ENCODE data around the gene SLC1A4. TPM values are rescaled to one million over a fixed set of nuclear protein-coding genes. Genes with fewer than 3 reads are reported as not detected.
"Not testable (repeated sequence)": the region's sequence is repeated elsewhere in the genome, so short reads cannot be mapped to it uniquely, and the experiment has no call there.

The SLC1A4 gene
- total and polyA plus RNA-seq, 2 of the 4 experiments (the other 2 are of a cell fraction): 6.8 to 8.1 TPM

- H3K4me3 ChIP-seq (ENCODE audit: insufficient read depth, low read depth, low read length); H2AK5ac ChIP-seq (ENCODE audit: low read depth, low read length); ATAC-seq (ENCODE audit: low read depth); H2BK15ac ChIP-seq (ENCODE audit: low read depth, low read length); H3K9me1 ChIP-seq (ENCODE audit: insufficient read depth, low read length); H2AK9ac ChIP-seq (replicated peaks; ENCODE audit: low read depth, low read length, poor library complexity); H4K8ac ChIP-seq (ENCODE audit: low read depth in 2 of 2, low read length in 2 of 2); H2BK120ac ChIP-seq (ENCODE audit: low read depth, low read length); H3K79me1 ChIP-seq (ENCODE audit: low read depth in 1 of 2, low read length in 2 of 2); H3K27ac ChIP-seq (ENCODE audit: insufficient read depth, low read length); H4K20me1 ChIP-seq (ENCODE audit: insufficient read depth, low read length); BruUV-seq (replicated peaks); H2BK20ac ChIP-seq (ENCODE audit: low read depth, low read length); H3K18ac ChIP-seq (ENCODE audit: low read depth, low read length); dilution Hi-C loops (cut with HindIII; ENCODE audit: low sequenced_read_pairs, unreplicated experiment); H4K5ac ChIP-seq (ENCODE audit: low read depth, low read length); H2BK5ac ChIP-seq (ENCODE audit: low read depth, low read length, poor library complexity, severe bottlenecking); H2AFZ ChIP-seq (replicated peaks; ENCODE audit: low read length, poor library complexity); H3K4me1 ChIP-seq (ENCODE audit: control insufficient read depth, insufficient read depth, low read length); H3K36me3 ChIP-seq (ENCODE audit: control insufficient read depth, insufficient read depth, low read length); DNase-seq; H3K4me2 ChIP-seq (ENCODE audit: low read depth, low read length); in situ Hi-C loops (cut with MboI; ENCODE audit: low sequenced_read_pairs); intact Hi-C loops (cut with micrococcal nuclease); H3K4ac ChIP-seq (ENCODE audit: low read depth, low read length); H3K23ac ChIP-seq (ENCODE audit: low read depth, low read length); POLR2A ChIA-PET (ENCODE audit: unreplicated experiment); H3K9me3 ChIP-seq (ENCODE audit: control insufficient read depth, insufficient read depth, low read length); H3K9ac ChIP-seq (ENCODE audit: low read depth, low read length); H3K14ac ChIP-seq (replicated peaks; ENCODE audit: low read depth, low read length); H3K56ac ChIP-seq (ENCODE audit: extremely low read depth, insufficient read depth, low read length); H4K91ac ChIP-seq (ENCODE audit: insufficient read depth, low read depth, low read length): not testable (repeated sequence)
- CTCF ChIA-PET: interaction anchor here (1.7 kb wide), 1 partner anchor 10 kb away, joined by 8 read pairs; no protein-coding TSS in a partner anchor
- WGBS, 2 experiments (ENCODE audit: extremely low coverage in 2 of 2, insufficient read length in 1 of 2): no CpG with 5 or more reads among the region's 4 CpGs
- peaks cover 28% of the 10 kb centered on the region for H3K27me3 ChIP-seq (ENCODE audit: control insufficient read depth, insufficient read depth, low read length)
Measured at GRCh38 chr2:64963138-64963537, 26.1 kb upstream of the SLC1A4 start.

Data from IMR-90 (cell line).